ENCODE data around the gene PRDM16.

- TF ChIP-seq CTCF (IDR thresholded peaks at IDR 0.05) (no peak), EZH2 (IDR thresholded peaks at IDR 0.05; ENCODE audit: borderline replicate concordance, insufficient read depth, low read depth, low read length, poor library complexity, severe bottlenecking) (no peak)
Observed at GRCh38 chr1:3089490-3089889, 20.5 kb downstream of the PRDM16 start.
